ENCODE measurements around the gene RPS15.
A peak's percentile ranks its signal among the peaks of the same experiment; 100 is the strongest.

RPS15 gene

DNA sequence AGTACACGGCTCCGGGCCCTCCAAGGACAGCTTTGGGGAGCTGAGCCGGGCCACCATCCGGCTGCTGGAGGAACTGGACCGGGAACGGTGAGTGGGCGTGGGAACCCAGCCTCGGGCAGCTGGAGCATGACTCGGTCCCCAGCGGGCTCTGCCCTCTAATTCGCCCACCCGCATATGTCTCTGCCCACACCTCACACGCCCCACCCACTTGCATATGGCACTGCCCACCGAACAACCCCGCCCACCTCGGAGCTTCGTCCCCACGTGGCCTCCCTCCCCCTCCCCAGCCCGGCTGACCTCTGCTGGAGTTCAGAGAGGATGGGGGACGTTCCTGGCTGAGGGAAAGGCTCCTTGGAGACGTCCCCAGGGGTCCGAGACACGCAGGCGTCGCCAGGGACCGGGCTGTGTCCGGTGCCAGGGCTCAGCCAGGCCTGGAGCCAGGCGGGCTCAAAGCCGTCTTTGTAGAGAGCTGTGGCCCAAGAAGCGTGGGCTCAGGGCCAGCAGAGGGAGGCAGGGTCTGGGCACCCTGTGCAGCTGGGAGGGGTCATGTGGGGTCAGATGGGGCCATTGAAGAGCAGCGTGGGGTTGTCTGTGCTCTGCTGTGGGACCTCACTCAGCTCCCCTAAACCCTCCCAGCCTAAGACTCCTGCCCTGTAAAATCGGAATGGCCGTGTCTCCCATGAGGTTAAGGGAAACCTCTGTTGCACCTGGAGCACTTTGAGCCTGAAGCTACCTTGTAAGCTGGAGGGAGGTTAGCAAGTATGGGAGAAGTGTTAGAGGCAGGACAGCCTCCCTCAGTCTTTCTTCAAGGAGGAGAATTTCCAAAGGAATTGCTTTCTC lies 15.5 kb downstream of the RPS15 start:
- DNase-seq (ENCODE audit: low spot score): peak; percentile 98

DNA sequence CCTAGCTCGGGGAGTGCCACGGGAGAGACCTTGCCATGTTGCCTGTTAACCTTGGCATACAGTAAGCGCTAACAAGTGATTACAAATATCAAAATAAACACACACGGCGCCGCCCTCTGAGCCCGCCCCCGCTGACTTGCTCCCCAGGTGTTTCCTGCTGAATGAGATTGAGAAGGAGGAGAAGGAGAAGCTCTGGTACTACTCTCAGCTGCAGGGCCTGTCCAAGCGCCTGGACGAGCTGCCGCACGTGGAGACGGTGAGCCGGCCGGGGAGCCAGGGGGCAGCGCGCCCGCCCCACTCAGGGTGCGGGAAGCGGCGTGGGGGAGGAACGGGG lies 16.8 kb downstream of the RPS15 start:
- DNase-seq (ENCODE audit: low spot score): no peak

DNA sequence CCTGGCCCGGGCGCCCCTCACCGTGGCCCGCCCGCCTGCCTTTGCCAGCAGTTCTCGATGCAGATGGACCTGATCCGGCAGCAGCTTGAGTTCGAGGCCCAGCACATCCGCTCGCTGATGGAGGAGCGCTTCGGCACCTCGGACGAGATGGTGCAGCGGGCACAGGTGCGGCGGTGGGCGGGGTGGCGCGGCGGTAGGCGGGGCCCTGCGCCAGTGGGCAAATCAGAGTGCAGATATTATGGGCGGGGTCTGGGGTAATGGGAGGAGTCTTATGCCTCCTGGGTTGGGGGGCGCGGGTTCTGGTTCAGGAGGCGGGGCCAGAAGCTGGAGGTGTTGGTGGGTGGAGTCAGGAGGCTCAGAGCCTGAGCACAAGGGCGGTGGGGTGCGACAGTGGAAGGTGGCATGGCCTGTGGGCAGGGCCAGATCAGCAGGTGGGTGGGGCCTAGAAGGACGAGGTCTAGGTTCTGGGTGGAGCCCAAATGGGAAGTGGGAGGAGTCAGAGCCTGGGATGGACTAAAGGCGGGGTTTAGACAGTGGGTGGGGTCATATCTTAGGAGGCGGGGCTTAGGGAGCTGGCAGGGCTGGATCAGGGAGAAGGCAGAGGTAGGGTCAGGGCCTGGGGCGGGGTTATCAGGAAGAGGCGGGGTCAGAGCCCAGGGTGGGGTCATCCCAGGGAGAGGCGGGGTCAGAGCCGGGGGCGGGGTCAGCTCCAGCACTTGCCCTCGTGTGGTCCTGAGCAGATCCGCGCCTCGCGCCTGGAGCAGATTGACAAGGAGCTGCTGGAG lies 17.3 kb downstream of the RPS15 start:
- DNase-seq (ENCODE audit: low spot score): no peak

DNA sequence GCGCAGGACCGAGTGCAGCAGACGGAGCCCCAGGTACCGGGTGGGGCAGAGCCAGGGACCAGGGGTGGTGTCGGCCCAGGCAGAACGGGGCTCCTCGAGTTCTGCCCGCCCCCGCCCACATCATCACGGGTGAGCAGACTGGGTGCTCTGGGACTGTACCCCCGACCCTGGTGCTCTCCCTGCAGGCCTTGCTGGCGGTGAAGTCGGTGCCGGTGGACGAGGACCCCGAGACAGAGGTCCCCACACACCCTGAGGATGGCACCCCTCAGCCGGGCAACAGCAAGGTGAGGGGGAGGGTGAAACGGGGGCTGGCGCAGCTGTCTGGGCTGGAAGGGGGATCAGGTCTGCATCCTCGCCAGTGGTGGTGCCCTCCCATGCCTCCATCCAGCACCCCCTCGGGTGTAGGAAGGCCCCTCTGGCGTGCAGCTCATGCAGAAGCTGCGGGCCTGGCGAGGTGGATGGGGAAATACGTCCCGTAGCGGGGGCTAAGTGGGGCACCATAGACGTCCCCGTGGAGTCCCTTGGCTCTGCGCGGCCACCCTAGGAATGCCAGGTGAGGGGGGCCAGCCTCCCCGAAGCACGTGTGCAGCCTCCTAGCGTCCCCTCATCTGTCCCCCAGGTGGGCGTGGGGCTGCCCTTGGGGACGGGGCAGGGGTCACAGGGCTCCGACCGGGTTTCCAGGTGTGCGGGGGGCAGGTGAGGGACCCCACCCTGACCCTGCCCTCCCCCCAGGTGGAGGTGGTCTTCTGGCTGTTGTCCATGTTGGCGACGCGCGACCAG lies 18.1 kb downstream of the RPS15 start:
- no peak for DNase-seq (ENCODE audit: low spot score)

DNA sequence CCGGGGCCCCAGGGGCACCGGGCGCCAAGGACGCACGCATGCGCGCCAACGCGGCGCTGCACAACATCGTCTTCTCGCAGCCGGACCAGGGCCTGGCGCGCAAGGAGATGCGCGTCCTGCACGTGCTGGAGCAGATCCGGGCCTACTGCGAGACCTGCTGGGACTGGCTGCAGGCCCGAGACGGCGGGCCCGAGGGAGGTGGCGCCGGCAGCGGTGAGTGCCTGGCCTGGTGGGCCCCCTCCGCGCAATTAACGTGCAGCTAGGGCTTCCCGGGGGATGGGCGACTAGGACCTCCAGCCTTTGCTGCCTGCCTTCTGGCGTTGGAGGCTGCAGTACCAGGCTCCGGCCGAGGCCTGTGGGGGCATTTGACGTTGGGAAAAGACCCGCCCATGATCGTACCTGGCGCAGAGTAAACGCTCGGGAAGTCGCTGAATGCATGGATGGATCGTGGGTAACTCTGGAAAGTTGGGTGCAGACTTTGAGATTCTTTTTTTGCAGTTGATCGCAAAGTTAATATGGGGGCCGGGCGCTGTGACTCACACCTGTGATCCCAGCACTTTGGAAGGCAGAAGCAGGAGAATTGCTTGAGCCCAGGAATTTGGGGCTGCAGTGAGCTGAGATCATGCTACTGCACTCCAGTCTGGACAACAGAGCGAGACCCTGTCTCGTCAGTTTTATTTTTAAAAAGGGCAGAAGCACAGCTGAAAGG lies 19.0 kb downstream of the RPS15 start:
- DNase-seq (ENCODE audit: low spot score): no peak

DNA sequence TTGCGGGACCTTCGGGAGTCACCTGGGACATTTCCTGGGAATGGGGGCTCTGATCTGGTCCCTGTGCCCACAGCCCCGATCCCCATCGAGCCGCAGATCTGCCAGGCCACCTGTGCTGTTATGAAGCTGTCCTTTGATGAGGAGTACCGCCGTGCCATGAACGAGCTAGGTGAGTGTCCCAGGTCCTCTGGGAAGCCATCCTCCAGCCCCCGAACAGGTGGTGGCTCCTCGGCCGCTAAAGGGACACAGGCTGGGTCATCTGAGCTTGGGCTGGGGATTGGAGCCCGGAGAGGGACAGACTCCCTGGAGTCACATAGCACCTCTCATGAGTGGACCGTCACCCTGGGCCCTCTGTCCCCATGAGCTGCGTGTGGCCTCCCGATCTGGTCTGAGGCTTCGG lies 19.7 kb downstream of the RPS15 start:
- DNase-seq (ENCODE audit: low spot score): no peak

DNA sequence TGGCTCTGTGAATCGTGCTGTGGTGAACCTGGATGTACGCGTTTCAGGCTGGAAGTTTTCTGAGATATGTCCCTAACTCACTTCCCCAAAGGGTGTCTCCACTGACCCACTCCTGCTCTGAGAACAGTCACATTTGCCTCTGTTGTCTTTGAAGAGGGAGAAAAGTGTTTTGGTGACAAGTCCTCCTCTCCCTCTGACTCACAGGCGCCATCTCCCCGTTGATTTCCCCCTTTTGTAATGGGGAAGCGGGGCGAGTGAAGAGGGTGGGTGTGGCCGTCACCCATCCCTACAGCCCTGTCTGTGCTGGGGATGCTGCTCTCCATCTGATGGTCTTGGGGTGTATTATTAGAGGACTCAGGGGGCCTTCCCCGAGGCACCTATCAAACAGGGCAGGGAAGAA lies 21.3 kb downstream of the RPS15 start:
- no peak for DNase-seq (ENCODE audit: low spot score)

DNA sequence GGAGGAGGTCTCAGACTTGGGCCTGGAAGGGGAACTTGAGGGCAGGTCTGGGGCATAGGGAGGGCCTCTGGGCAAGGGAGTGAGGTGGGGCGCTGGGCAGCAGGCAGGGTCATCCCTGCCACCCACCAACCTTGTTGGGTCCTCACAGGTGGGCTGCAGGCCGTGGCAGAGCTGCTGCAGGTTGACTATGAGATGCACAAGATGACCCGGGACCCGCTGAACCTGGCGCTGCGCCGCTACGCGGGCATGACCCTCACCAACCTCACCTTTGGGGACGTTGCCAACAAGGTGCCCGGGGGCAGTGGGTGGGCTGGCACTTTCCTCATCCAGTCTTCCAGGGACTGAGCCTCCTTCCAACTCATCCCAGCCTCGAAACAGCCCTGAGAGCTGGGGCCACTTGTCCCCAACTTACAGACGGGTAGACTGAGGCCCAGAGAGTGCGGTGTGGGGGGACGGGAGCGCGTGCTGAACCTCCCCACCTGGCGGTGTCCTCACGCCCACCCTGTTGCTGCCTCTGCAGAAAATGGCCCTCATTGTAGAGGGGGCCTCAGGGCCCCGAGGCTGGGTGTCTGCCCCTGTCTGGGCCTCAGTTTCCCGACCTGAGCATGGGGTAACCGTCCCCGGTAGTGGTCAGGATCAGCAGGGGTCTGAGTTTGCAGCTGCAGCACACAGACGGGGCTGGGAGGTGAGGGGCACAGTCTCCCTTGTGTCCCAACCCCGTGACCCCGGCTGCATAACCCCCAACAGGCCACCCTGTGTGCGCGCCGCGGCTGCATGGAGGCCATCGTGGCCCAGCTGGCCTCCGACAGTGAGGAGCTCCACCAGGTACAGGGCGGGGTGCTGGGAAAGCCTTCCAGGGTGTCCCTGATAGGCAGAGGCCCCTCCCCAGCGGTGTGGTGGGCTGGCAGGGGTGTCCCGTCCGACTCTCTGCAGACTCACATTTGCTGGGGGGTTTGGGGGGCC lies 22.1 kb downstream of the RPS15 start:
- DNase-seq (ENCODE audit: low spot score): no peak

DNA sequence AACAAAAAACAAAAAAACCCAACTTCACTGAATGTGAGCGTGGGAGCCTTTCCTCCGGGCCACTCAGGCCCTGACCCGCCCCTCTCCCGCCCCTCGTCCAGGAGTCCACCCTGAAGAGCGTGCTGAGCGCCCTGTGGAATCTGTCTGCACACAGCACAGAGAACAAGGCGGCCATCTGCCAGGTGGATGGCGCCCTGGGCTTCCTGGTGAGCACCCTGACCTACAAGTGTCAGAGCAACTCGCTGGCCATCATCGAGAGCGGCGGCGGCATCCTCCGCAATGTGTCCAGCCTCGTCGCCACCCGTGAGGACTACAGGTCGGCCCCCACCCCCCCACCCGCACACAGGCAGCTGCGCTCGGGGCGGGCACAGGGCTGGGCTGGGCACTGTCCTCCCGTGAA lies 23.7 kb downstream of the RPS15 start:
- DNase-seq (ENCODE audit: low spot score): no peak

DNA sequence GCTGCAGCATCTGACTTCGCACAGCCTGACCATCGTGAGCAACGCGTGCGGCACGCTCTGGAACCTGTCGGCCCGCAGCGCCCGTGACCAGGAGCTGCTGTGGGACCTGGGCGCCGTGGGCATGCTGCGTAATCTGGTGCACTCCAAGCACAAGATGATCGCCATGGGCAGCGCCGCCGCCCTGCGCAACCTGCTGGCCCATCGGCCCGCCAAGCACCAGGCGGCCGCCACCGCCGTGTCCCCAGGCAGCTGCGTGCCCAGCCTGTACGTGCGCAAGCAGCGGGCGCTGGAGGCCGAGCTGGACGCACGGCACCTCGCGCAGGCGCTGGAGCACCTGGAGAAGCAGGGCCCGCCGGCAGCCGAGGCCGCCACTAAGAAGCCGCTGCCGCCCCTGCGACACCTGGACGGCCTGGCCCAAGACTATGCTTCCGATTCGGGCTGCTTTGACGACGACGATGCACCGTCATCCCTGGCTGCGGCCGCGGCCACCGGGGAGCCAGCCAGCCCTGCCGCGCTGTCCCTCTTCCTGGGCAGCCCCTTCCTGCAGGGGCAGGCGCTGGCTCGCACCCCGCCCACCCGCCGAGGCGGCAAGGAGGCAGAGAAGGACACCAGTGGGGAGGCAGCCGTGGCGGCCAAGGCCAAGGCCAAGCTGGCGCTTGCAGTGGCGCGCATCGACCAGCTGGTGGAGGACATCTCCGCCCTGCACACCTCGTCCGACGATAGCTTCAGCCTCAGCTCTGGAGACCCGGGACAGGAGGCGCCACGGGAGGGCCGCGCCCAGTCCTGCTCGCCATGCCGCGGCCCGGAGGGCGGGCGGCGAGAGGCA lies 27.2 kb downstream of the RPS15 start:
- DNase-seq (ENCODE audit: low spot score): no peak

DNA sequence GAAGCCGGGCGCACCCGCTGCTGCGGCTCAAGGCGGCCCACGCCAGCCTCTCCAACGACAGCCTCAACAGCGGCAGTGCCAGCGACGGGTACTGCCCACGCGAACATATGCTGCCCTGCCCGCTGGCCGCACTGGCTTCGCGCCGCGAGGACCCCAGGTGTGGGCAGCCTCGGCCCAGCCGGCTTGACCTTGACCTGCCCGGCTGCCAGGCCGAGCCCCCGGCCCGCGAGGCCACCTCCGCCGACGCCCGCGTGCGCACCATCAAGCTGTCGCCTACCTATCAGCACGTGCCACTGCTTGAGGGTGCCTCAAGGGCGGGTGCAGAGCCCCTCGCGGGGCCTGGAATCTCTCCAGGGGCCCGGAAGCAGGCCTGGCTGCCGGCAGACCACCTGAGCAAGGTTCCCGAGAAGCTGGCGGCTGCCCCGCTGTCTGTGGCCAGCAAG lies 27.8 kb downstream of the RPS15 start:
- DNase-seq (ENCODE audit: low spot score): no peak

DNA sequence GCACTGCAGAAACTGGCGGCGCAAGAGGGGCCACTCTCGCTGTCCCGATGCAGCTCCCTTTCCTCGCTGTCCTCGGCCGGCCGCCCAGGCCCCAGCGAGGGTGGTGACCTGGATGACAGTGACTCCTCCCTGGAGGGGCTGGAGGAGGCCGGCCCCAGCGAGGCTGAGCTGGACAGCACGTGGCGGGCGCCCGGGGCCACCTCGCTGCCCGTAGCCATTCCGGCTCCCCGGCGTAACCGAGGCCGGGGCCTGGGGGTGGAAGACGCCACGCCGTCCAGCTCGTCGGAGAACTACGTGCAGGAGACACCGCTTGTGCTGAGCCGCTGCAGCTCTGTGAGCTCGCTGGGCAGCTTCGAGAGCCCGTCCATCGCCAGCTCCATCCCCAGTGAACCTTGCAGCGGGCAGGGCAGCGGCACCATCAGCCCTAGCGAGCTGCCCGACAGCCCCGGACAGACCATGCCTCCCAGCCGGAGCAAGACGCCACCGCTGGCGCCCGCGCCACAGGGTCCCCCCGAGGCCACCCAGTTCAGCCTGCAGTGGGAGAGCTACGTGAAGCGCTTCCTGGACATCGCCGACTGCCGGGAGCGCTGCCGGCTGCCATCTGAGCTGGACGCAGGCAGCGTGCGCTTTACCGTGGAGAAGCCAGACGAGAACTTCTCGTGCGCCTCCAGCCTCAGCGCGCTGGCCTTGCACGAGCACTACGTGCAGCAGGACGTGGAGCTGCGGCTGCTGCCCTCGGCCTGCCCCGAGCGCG lies 28.4 kb downstream of the RPS15 start:
- no peak for DNase-seq (ENCODE audit: low spot score)

DNA sequence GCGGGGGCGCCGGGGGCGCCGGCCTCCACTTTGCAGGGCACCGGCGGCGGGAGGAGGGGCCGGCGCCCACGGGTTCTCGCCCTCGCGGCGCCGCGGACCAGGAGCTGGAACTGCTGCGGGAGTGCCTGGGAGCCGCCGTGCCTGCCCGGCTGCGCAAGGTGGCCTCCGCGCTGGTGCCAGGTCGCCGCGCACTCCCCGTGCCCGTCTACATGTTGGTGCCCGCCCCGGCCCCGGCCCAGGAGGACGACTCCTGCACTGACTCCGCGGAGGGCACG lies 29.0 kb downstream of the RPS15 start:
- no peak for DNase-seq (ENCODE audit: low spot score)

DNA sequence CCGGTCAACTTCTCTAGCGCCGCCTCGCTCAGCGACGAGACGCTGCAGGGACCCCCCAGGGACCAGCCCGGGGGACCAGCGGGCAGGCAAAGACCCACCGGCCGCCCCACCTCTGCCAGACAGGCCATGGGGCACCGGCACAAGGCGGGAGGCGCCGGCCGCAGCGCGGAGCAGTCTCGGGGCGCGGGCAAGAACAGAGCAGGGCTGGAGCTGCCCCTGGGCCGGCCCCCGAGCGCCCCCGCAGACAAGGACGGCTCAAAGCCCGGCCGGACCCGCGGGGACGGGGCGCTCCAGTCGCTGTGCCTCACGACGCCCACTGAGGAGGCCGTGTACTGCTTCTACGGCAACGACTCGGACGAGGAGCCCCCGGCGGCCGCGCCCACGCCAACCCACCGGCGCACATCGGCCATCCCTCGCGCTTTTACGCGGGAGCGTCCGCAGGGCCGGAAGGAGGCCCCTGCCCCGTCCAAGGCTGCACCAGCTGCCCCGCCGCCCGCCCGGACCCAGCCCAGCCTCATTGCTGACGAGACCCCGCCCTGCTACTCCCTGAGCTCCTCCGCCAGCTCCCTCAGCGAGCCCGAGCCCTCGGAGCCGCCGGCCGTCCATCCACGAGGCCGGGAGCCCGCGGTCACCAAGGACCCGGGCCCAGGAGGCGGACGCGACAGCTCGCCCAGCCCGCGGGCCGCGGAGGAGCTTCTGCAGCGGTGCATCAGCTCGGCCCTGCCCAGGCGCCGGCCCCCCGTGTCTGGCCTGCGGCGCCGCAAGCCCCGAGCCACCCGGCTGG lies 29.5 kb downstream of the RPS15 start:
- no peak for DNase-seq (ENCODE audit: low spot score)

DNA sequence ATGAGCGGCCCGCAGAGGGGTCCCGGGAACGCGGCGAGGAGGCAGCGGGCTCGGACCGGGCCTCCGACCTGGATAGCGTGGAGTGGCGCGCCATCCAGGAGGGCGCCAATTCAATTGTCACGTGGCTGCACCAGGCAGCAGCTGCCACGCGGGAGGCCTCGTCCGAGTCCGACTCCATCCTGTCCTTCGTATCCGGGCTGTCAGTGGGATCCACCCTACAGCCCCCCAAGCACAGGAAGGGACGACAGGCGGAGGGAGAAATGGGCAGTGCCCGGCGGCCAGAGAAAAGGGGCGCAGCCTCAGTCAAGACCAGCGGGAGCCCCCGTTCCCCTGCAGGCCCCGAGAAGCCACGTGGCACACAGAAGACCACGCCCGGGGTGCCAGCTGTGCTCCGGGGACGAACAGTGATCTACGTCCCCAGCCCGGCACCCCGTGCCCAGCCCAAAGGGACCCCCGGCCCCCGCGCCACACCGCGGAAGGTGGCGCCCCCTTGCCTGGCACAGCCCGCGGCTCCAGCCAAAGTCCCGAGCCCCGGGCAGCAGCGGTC lies 30.2 kb downstream of the RPS15 start:
- no peak for DNase-seq (ENCODE audit: low spot score)

DNA sequence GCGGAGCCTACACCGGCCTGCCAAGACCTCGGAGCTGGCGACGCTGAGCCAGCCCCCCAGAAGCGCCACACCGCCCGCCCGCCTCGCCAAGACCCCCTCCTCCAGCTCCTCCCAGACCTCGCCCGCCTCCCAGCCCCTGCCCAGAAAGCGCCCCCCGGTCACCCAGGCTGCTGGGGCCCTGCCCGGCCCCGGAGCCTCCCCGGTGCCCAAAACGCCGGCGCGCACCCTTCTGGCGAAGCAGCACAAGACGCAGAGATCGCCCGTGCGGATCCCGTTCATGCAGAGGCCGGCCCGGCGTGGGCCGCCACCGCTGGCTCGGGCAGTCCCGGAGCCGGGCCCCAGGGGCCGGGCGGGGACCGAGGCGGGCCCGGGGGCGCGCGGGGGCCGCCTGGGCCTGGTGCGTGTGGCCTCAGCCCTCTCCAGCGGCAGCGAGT lies 30.6 kb downstream of the RPS15 start:
- no peak for DNase-seq (ENCODE audit: low spot score)

DNA sequence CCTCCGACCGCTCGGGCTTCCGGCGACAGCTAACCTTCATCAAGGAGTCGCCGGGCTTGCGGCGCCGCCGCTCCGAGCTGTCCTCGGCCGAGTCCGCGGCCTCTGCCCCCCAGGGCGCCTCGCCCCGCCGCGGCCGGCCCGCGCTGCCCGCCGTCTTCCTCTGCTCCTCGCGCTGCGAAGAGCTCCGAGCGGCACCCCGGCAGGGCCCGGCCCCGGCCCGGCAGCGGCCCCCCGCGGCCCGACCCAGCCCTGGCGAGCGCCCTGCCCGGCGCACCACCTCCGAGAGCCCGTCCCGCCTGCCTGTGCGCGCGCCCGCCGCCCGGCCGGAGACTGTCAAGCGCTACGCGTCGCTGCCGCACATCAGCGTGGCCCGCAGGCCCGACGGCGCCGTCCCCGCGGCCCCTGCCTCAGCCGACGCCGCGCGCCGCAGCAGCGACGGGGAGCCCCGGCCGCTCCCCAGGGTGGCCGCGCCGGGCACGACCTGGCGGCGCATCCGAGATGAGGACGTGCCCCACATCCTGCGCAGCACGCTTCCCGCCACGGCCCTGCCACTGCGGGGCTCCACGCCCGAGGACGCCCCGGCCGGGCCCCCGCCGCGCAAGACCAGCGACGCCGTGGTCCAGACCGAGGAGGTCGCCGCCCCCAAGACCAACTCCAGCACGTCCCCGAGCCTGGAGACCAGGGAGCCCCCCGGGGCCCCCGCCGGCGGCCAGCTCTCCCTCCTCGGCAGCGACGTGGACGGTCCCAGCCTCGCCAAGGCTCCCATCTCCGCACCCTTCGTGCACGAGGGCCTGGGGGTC lies 31.3 kb downstream of the RPS15 start:
- no peak for DNase-seq (ENCODE audit: low spot score)

DNA sequence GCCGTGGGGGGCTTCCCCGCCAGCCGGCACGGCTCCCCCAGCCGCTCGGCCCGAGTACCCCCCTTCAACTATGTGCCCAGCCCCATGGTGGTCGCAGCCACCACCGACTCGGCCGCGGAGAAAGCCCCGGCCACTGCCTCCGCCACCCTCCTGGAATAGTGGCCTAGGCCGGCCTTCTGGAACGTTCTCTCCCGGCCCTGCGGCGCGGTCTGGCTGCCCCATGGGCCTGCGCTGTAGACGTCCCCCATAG lies 31.8 kb downstream of the RPS15 start:
- DNase-seq (ENCODE audit: low spot score): no peak

Measured in Ammon's horn (tissue), 1 donor.